CD14-positive monocyte (primary cell): Measurements from ENCODE around the gene CFAP70. TPM values are rescaled to one million over a fixed set of nuclear protein-coding genes. Genes with fewer than 3 reads are reported as not detected.

Source experiments
- DNase-seq, 3 donors: peaks; one replicate each; pipeline ENCODE4 v3.0.0-alpha.2; 2011 to 2022
- H2AFZ ChIP-seq: 2 replicates; pipeline ENCODE4 v1.6.0; 2012; ENCODE audit warnings: mild to moderate bottlenecking, low read depth, low read length, inconsistent platforms; ENCODE audit not compliant: insufficient read depth, poor library complexity, severe bottlenecking
- H3K27ac ChIP-seq, 2 donors: 1 replicate in 1 of 2; 2 replicates in 1 of 2; pipeline ENCODE4 v1.5.1; 2012 to 2013; ENCODE audit warnings: low read length in 2 of 2, control low read depth in 1 of 2, inconsistent platforms in 1 of 2, low read depth in 1 of 2, mild to moderate bottlenecking in 1 of 2
- H3K27me3 ChIP-seq, 2 donors: one replicate each; pipeline versions ENCODE4 v1.6.0 to v1.6.1; 2011 to 2013; ENCODE audit warnings: low read length in 2 of 2; ENCODE audit not compliant: control insufficient read depth in 2 of 2, insufficient read depth in 2 of 2
- H3K36me3 ChIP-seq, 2 donors: replicated peaks in 1 of 2; 1 replicate in 1 of 2; 2 replicates in 1 of 2; pipeline versions ENCODE4 v1.5.1 to v1.6.1; 2012 to 2013; ENCODE audit warnings: low read length in 2 of 2, control low read depth in 1 of 2, inconsistent platforms in 1 of 2, mild to moderate bottlenecking in 1 of 2; ENCODE audit not compliant: insufficient read depth in 2 of 2, control insufficient read depth in 1 of 2
- H3K4me1 ChIP-seq, 2 donors: 1 replicate in 1 of 2; 2 replicates in 1 of 2; pipeline versions ENCODE4 v1.5.1 to v1.6.1; 2012 to 2013; ENCODE audit warnings: low read length in 2 of 2, control low read depth in 1 of 2, inconsistent platforms in 1 of 2, mild to moderate bottlenecking in 1 of 2, moderate library complexity in 1 of 2; ENCODE audit not compliant: insufficient read depth in 2 of 2, control insufficient read depth in 1 of 2
- H3K4me2 ChIP-seq: replicated peaks from 2 replicates; pipeline ENCODE3; 2012; ENCODE audit warnings: low read length, moderate library complexity, mild to moderate bottlenecking; ENCODE audit not compliant: poor library complexity, severe bottlenecking; ENCODE audit errors: extremely low read depth
- H3K4me3 ChIP-seq, 3 experiments: fragments of 200-600 bp in 1 of 3; sonication (generic) in 1 of 3; replicated peaks in 1 of 3; 1 replicate in 2 of 3; 2 replicates in 1 of 3; pipeline ENCODE4 v1.5.1; 2011 to 2013; ENCODE audit warnings: low read length in 3 of 3, mild to moderate bottlenecking in 3 of 3, control low read depth in 2 of 3, low read depth in 2 of 3, inconsistent platforms in 1 of 3, moderate library complexity in 1 of 3
- H3K79me2 ChIP-seq: 2 replicates; pipeline ENCODE4 v1.6.0; 2012; ENCODE audit warnings: mild to moderate bottlenecking, control low read depth, inconsistent platforms, low read length, moderate library complexity; ENCODE audit not compliant: insufficient read depth
- H3K9ac ChIP-seq: 2 replicates; pipeline ENCODE4 v1.6.0; 2017; ENCODE audit warnings: low read length, mild to moderate bottlenecking; ENCODE audit not compliant: insufficient read depth, poor library complexity, severe bottlenecking
- H3K9me3 ChIP-seq, 2 donors: replicated peaks in 1 of 2; 1 replicate in 1 of 2; 2 replicates in 1 of 2; pipeline versions ENCODE4 v1.5.1 to v1.6.1; 2012 to 2013; ENCODE audit warnings: low read length in 2 of 2, control low read depth in 1 of 2; ENCODE audit not compliant: control insufficient read depth in 1 of 2, insufficient read depth in 1 of 2
- H4K20me1 ChIP-seq: 2 replicates; pipeline ENCODE4 v1.6.0; 2012; ENCODE audit warnings: mild to moderate bottlenecking, low read length, control low read depth, moderate library complexity; ENCODE audit not compliant: insufficient read depth
- H3K27ac Mint-ChIP-seq, 7 donors: one replicate each; pipeline ENCODE4 v1.8.0; 2020; ENCODE audit warnings: mild to moderate bottlenecking in 7 of 7, mixed read lengths in 7 of 7, moderate library complexity in 6 of 7, inconsistent platforms in 2 of 7
- H3K27me3 Mint-ChIP-seq, 3 donors: one replicate each; pipeline ENCODE4 v1.8.0; 2021 to 2022; ENCODE audit warnings: low read depth in 3 of 3, mild to moderate bottlenecking in 3 of 3, mixed read lengths in 3 of 3, moderate library complexity in 3 of 3, inconsistent platforms in 1 of 3
- H3K36me3 Mint-ChIP-seq, 2 donors: one replicate each; pipeline ENCODE4 v1.8.0; 2020; ENCODE audit warnings: mixed read lengths in 2 of 2, inconsistent platforms in 1 of 2, mild to moderate bottlenecking in 1 of 2
- H3K4me1 Mint-ChIP-seq: one replicate; pipeline ENCODE4 v1.8.0; 2020; ENCODE audit warnings: mild to moderate bottlenecking, mixed read lengths
- H3K4me3 Mint-ChIP-seq, 2 donors: one replicate each; pipeline ENCODE4 v1.8.0; 2020; ENCODE audit warnings: mild to moderate bottlenecking in 2 of 2, mixed read lengths in 2 of 2, moderate library complexity in 1 of 2
- H3K9me3 Mint-ChIP-seq, 7 donors: one replicate each; pipeline ENCODE4 v1.8.0; 2020 to 2022; ENCODE audit warnings: mixed read lengths in 7 of 7, mild to moderate bottlenecking in 6 of 7, moderate library complexity in 6 of 7, inconsistent platforms in 2 of 7
- CTCF ChIP-seq: fragments of 200-600 bp; IDR thresholded peaks from one replicate; pipeline ENCODE4 v1.8.0; 2022; ENCODE audit warnings: antibody characterized with exemption, mild to moderate bottlenecking
- WGBS: methylation state at CpG from one replicate; pipeline ENCODE4 v1.1.5; 2013; ENCODE audit warnings: missing lambda C conversion rate; ENCODE audit not compliant: insufficient coverage; 5-methylcytosine and 5-hydroxymethylcytosine counted together
- intact Hi-C, 2 donors: fragments of 100-400 bp; cut with micrococcal nuclease; formaldehyde crosslinking; loops; one replicate each; pipeline versions ENCODE4 v1.15.0 to v1.15.1; 2023
- polyA plus RNA-seq, 3 donors: library from polyadenylated mRNA; depleted of rRNA in 1 of 3; unstranded in 2 of 3; stranded (reverse) in 1 of 3; fragments of 300-500 nt in 2 of 3; fragments of >200 nt in 1 of 3; fragmentation: Illumina TruSeq in 2 of 3; gene quantifications; 1 replicate in 2 of 3; 2 replicates in 1 of 3; pipeline ENCODE4 v1.2.3, GENCODE V29; 2012 to 2021

The CFAP70 gene
- polyA plus RNA-seq, 3 donors = 0.13 to 1.1 TPM; not detected in 1

GRCh38 chr10:73211106-73211811 is 147.4 kb downstream of the CFAP70 start:
- no peak overlapping the region for H3K27ac ChIP-seq
- H3K9ac ChIP-seq = no peak overlapping the region
- no peak overlapping the region for H3K4me2 ChIP-seq
- no CpG with 5 or more reads among the region's 4 CpGs for WGBS
- Mint-ChIP-seq H3K9me3 (peaks cover 0 to 2% (median 0%) of the 10 kb centered on the region in 7 donors), H3K36me3 (peaks cover 49 to 51% of the 10 kb centered on the region in 2 donors), H3K27me3 (no peaks in the 10 kb centered on the region), H3K27ac (no peak overlapping the region), H3K4me1 (no peaks in the 10 kb centered on the region), H3K4me3 (no peak overlapping the region)
- H3K27me3 ChIP-seq = no peaks in the 10 kb centered on the region
- no peaks in the 10 kb centered on the region for H4K20me1 ChIP-seq
- TF ChIP-seq CTCF = no peak
- intact Hi-C loops = no loop called here
- H3K79me2 ChIP-seq = no peaks in the 10 kb centered on the region
- H3K4me1 ChIP-seq = no peaks in the 10 kb centered on the region
- H3K36me3 ChIP-seq = peaks cover 13 to 56% of the 10 kb centered on the region in 2 donors
- H3K4me3 ChIP-seq = no peak overlapping the region
- H3K9me3 ChIP-seq = no peaks in the 10 kb centered on the region
- H2AFZ ChIP-seq = no peak overlapping the region
- no peak for DNase-seq

- WGBS = no CpG with 5 or more reads among the region's 3 CpGs
- H3K4me1 Mint-ChIP-seq = no peaks in the 10 kb centered on the region
- no peak for DNase-seq
- intact Hi-C loops = no loop called here
- Histone ChIP-seq H3K36me3 (peaks cover 13 to 49% of the 10 kb centered on the region in 2 donors), H2AFZ (no peak overlapping the region), H3K79me2 (no peaks in the 10 kb centered on the region), H3K4me3 (no peak overlapping the region), H4K20me1 (no peaks in the 10 kb centered on the region), H3K4me2 (no peak overlapping the region), H3K9me3 (no peaks in the 10 kb centered on the region), H3K4me1 (no peaks in the 10 kb centered on the region), H3K9ac (no peak overlapping the region), H3K27ac (no peak overlapping the region), H3K27me3 (no peaks in the 10 kb centered on the region)
- no peak overlapping the region for H3K4me3 Mint-ChIP-seq
- H3K9me3 Mint-ChIP-seq = peaks cover 0 to 2% (median 0%) of the 10 kb centered on the region in 7 donors
- H3K27ac Mint-ChIP-seq = no peak overlapping the region
- peaks cover 43 to 46% of the 10 kb centered on the region in 2 donors for H3K36me3 Mint-ChIP-seq
- H3K27me3 Mint-ChIP-seq = no peaks in the 10 kb centered on the region
- no peak for TF ChIP-seq CTCF
Observed at GRCh38 chr10:73210395-73211105, 148.1 kb downstream of the CFAP70 start.
